Measurements from ENCODE around the gene RAB6B. TPM values are rescaled to one million over a fixed set of nuclear protein-coding genes. Genes with fewer than 3 reads are reported as not detected.

The RAB6B gene
- total and polyA plus RNA-seq, 2 of the 8 experiments (the other 6 are each of a cell fraction or from before 2014, with no cell fraction given) = 7.9 to 15.6 TPM

DNA sequence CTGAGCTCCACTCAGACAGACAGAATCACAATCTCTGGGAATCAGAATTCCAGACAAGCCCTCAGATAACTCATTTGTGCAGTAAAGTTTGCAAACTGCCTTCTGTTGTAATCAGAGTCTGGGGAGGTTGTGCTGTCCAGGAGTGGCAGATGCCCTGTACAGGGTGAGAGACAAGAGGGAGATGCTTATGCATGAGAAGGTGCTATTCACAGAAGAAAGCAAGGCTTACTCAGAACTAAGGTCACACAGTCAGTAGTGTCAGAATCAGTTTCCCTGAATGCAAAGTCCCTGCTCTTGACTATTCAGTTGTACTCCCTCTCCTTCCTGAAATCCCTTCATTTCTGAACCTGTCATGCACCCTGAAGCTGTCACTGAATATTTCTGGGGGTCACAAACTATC lies 46.3 kb downstream of the RAB6B start:
- H3K4me1 ChIP-seq (replicated peaks in 1 of 4; ENCODE audit: control insufficient read depth in 3 of 4, insufficient read depth in 4 of 4, low read length in 3 of 4) = peaks cover 0 to 2% (median 0%) of the 10 kb centered on the region in 4 experiments; a peak in 1 of 7 replicates
- H3K27ac ChIP-seq (ENCODE audit: low read depth, low read length) = no peak overlapping the region
- FAIRE-seq (no peak), DNase-seq (ENCODE audit: low read depth in 1 of 2, low spot score in 2 of 2) (no peak)
- H3K18ac ChIP-seq (ENCODE audit: extremely low read depth, low read length) = no peak overlapping the region
- H3K23me2 ChIP-seq (ENCODE audit: low read depth, low read length) = no peaks in the 10 kb centered on the region; the same call in 1 of the 2 replicates
- no peak overlapping the region for H3K4me3 ChIP-seq (ENCODE audit: extremely low read depth in 1 of 4, insufficient read depth in 2 of 4, low read depth in 3 of 4, low read length in 4 of 4)
- H3K27me3 ChIP-seq (replicated peaks in 1 of 4; ENCODE audit: control insufficient read depth in 3 of 4, extremely low read depth in 1 of 4, insufficient read depth in 3 of 4, low read length in 3 of 4) = no peaks in the 10 kb centered on the region
- H2BK12ac ChIP-seq (ENCODE audit: low read depth, low read length) = no peak overlapping the region
- no peak overlapping the region for H3K4me2 ChIP-seq (ENCODE audit: insufficient read depth in 1 of 2, low read depth in 2 of 2, low read length in 2 of 2)
- H3K79me1 ChIP-seq (ENCODE audit: low read depth, low read length) = no peaks in the 10 kb centered on the region
- H2BK5ac ChIP-seq (ENCODE audit: low read depth, low read length) = no peak overlapping the region
- CTCF ChIA-PET (ENCODE audit: partially characterized antibody) = interaction anchor here (1.0 to 1.4 kb wide), 3 partner anchors 23 to 51 kb away, joined by 3 read pairs; no protein-coding TSS in a partner anchor
- no peaks in the 10 kb centered on the region for H3K9me3 ChIP-seq (ENCODE audit: insufficient read depth in 2 of 2, low read depth in 1 of 2, low read length in 1 of 2)
- H3K56ac ChIP-seq (replicated peaks; ENCODE audit: insufficient read length, low read depth, low read length) = no peak overlapping the region
- H3K9ac ChIP-seq (replicated peaks in 1 of 4; ENCODE audit: extremely low read depth in 1 of 4, low read depth in 3 of 4, low read length in 3 of 4) = no peak overlapping the region
- no peak overlapping the region for H4K5ac ChIP-seq (ENCODE audit: insufficient read length, low read depth, low read length)
- POLR2A ChIA-PET (ENCODE audit: partially characterized antibody) = no interaction called here
- no peak overlapping the region for H3K23ac ChIP-seq (ENCODE audit: insufficient read length)
- H3K79me2 ChIP-seq (ENCODE audit: control insufficient read depth in 1 of 2, insufficient read depth in 2 of 2, low read length in 2 of 2) = no peaks in the 10 kb centered on the region
- H2BK15ac ChIP-seq (ENCODE audit: low read length) = no peak overlapping the region
- no peak overlapping the region for H4K8ac ChIP-seq (ENCODE audit: extremely low read depth, insufficient read depth, low read length)
- H4K91ac ChIP-seq (replicated peaks; ENCODE audit: insufficient read length, low read length) = no peak overlapping the region
- no peak overlapping the region for H2BK120ac ChIP-seq (replicated peaks; ENCODE audit: low read depth, low read length)
- H2AK5ac ChIP-seq (ENCODE audit: low read depth, low read length) = no peak overlapping the region
- H3K4ac ChIP-seq (replicated peaks; ENCODE audit: insufficient read length, low read depth, low read length) = no peak overlapping the region
- no peak overlapping the region for H3K14ac ChIP-seq (ENCODE audit: insufficient read length)
- no peak overlapping the region for H2AFZ ChIP-seq (ENCODE audit: low read length)
- no peaks in the 10 kb centered on the region for H4K20me1 ChIP-seq (replicated peaks in 1 of 2; ENCODE audit: control insufficient read depth in 1 of 2, insufficient read depth in 2 of 2, low read length in 2 of 2)
- no peaks in the 10 kb centered on the region for H3K36me3 ChIP-seq (ENCODE audit: control insufficient read depth in 2 of 4, insufficient read depth in 4 of 4, low read length in 3 of 4)
- H2BK20ac ChIP-seq (ENCODE audit: low read length) = no peak overlapping the region
- TF ChIP-seq CBX5 (IDR thresholded peaks at IDR 0.05; ENCODE audit: low read depth, low read length) (no peak), CTBP2 (IDR thresholded peaks at IDR 0.05; ENCODE audit: borderline replicate concordance, insufficient read depth, insufficient read length, low read length) (no peak)

Data from H1 (cell line).